Ishikawa (cell line): ENCODE results near the gene GCNA.

Source experiments
- CEBPB ChIP-seq: IDR thresholded peaks from 2 replicates; pipeline ENCODE4 v1.6.1; 2012
- CREB1 ChIP-seq: IDR thresholded peaks from 2 replicates; pipeline ENCODE4 v1.6.1; 2012; ENCODE audit warnings: low read depth
- EP300 ChIP-seq: IDR thresholded peaks from 2 replicates; pipeline ENCODE4 v1.6.1; 2012; ENCODE audit warnings: borderline replicate concordance
- RAD21 ChIP-seq: IDR thresholded peaks from 2 replicates; pipeline ENCODE4 v1.6.1; 2012; ENCODE audit warnings: low read depth
- TAF1 ChIP-seq: IDR thresholded peaks from 2 replicates; pipeline ENCODE4 v1.6.1; 2012; ENCODE audit warnings: low read depth, mild to moderate bottlenecking
- TEAD4 ChIP-seq: IDR thresholded peaks from 2 replicates; pipeline ENCODE4 v1.6.1; 2012
- YY1 ChIP-seq: IDR thresholded peaks from 2 replicates; pipeline ENCODE4 v1.6.1; 2012; ENCODE audit warnings: low read depth
- TF ChIP-seq, protein P1 (sequence below): IDR thresholded peaks from 2 replicates; pipeline ENCODE4 v1.6.1; 2012
- TF ChIP-seq, protein P2 (sequence below): IDR thresholded peaks from 2 replicates; pipeline ENCODE4 v1.6.1; 2012; ENCODE audit warnings: low read depth, mild to moderate bottlenecking
- TF ChIP-seq, protein P3 (sequence below): IDR thresholded peaks from 2 replicates; pipeline ENCODE4 v1.6.1; 2012

DNA sequence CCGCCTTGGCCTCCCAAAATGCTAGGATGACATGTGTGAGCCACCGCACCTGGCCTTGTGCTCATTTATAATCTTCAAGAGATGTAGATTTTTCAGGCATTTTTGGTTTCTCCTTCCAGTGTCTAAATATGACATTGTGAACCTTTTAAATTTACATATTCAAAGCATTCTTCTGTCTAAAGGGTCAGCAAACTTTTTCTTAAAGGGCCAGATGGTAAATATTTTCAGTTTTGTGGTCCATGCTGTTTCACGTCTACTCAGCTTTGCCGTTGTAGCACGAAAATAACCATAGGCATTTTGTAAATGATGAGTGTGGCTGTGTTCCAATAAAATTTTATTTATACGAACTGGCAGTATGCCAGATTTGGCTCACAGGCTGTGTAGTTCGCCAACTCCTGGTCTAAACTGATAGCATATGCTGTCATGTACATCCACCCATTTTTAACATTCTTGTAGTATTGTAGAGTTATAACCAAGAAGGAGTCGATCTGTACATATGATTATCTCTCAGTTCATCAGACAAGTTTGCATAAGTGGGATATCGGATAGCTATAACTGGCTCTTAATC lies 12.7 kb upstream of the GCNA start:
- TF ChIP-seq YY1, result no peak
- TF ChIP-seq TAF1, result no peak
- TF ChIP-seq, protein P1, sequence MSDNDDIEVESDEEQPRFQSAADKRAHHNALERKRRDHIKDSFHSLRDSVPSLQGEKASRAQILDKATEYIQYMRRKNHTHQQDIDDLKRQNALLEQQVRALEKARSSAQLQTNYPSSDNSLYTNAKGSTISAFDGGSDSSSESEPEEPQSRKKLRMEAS, result no peak
- TF ChIP-seq CEBPB, result no peak
- TF ChIP-seq TEAD4, result no peak
- no peak for TF ChIP-seq RAD21
- TF ChIP-seq, protein P2, sequence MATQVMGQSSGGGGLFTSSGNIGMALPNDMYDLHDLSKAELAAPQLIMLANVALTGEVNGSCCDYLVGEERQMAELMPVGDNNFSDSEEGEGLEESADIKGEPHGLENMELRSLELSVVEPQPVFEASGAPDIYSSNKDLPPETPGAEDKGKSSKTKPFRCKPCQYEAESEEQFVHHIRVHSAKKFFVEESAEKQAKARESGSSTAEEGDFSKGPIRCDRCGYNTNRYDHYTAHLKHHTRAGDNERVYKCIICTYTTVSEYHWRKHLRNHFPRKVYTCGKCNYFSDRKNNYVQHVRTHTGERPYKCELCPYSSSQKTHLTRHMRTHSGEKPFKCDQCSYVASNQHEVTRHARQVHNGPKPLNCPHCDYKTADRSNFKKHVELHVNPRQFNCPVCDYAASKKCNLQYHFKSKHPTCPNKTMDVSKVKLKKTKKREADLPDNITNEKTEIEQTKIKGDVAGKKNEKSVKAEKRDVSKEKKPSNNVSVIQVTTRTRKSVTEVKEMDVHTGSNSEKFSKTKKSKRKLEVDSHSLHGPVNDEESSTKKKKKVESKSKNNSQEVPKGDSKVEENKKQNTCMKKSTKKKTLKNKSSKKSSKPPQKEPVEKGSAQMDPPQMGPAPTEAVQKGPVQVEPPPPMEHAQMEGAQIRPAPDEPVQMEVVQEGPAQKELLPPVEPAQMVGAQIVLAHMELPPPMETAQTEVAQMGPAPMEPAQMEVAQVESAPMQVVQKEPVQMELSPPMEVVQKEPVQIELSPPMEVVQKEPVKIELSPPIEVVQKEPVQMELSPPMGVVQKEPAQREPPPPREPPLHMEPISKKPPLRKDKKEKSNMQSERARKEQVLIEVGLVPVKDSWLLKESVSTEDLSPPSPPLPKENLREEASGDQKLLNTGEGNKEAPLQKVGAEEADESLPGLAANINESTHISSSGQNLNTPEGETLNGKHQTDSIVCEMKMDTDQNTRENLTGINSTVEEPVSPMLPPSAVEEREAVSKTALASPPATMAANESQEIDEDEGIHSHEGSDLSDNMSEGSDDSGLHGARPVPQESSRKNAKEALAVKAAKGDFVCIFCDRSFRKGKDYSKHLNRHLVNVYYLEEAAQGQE, result no peak
- TF ChIP-seq, protein P3, sequence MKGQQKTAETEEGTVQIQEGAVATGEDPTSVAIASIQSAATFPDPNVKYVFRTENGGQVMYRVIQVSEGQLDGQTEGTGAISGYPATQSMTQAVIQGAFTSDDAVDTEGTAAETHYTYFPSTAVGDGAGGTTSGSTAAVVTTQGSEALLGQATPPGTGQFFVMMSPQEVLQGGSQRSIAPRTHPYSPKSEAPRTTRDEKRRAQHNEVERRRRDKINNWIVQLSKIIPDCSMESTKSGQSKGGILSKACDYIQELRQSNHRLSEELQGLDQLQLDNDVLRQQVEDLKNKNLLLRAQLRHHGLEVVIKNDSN, result no peak
- TF ChIP-seq CREB1, result no peak
- TF ChIP-seq EP300, result no peak
